K562 (cell line): ENCODE data around the gene GRM2. TPM values are rescaled to one million over a fixed set of nuclear protein-coding genes. Genes with fewer than 3 reads are reported as not detected.

ENCODE experiments used
- LCOR ChIP-seq: sonication (generic); formaldehyde crosslinking; IDR thresholded peaks from 2 replicates; pipeline ENCODE4 v1.8.0; 2022; ENCODE audit warnings: mild to moderate bottlenecking, missing genetic modification reagents
- MEF2D ChIP-seq: conservative IDR thresholded peaks from 2 replicates; pipeline ENCODE4 v1.6.1; 2016; ENCODE audit warnings: low read depth, missing genetic modification characterization, missing compliant biosample characterization
- MTA1 ChIP-seq: fragments of 450-650 bp; IDR thresholded peaks from 2 replicates; pipeline ENCODE4 v1.6.1; 2017; ENCODE audit warnings: borderline replicate concordance
- SMARCB1 ChIP-seq: IDR thresholded peaks from 2 replicates; pipeline ENCODE4 v1.6.1; 2011; ENCODE audit warnings: improper control_type of control experiment, low read depth; ENCODE audit not compliant: insufficient read length
- SMC3 ChIP-seq: conservative IDR thresholded peaks from 2 replicates; pipeline ENCODE4 v1.6.1; 2011; ENCODE audit warnings: low read depth, low read length, improper control_type of control experiment; ENCODE audit not compliant: insufficient read depth
- SUPT5H ChIP-seq: fragments of 450-650 bp; IDR thresholded peaks from 2 replicates; pipeline ENCODE4 v1.6.1; 2016
- THAP12 ChIP-seq: fragments of 250-450 bp; sonication (Bioruptor Pico); IDR thresholded peaks from 2 replicates; pipeline ENCODE4 v1.9.0; 2021; ENCODE audit warnings: mild to moderate bottlenecking, inconsistent platforms
- YY1 ChIP-seq, 3 experiments: IDR thresholded peaks; 2 replicates each; pipeline ENCODE4 v1.6.1; 2011; ENCODE audit warnings: low read length in 2 of 3, mild to moderate bottlenecking in 2 of 3, moderate library complexity in 2 of 3, borderline replicate concordance in 1 of 3, control low read depth in 1 of 3, low read depth in 1 of 3; ENCODE audit not compliant: insufficient read depth in 3 of 3, insufficient replicate concordance in 2 of 3, control insufficient read depth in 1 of 3, insufficient read length in 1 of 3; ENCODE audit errors: extremely low read depth in 1 of 3
- ZNF239 ChIP-seq: fragments of 250-450 bp; sonication (Bioruptor Pico); IDR thresholded peaks from 2 replicates; pipeline ENCODE4 v1.4.0; 2020; ENCODE audit warnings: mild to moderate bottlenecking
- ZNF707 ChIP-seq: fragments of 250-450 bp; sonication (Bioruptor Pico); conservative IDR thresholded peaks from 2 replicates; pipeline ENCODE4 v1.8.0; 2022; ENCODE audit warnings: inconsistent platforms, mild to moderate bottlenecking, moderate library complexity
- polyA plus RNA-seq, 8 experiments: library from polyadenylated mRNA; depleted of rRNA in 4 of 8; stranded (reverse) in 5 of 8; unstranded in 3 of 8; fragments of >200 nt; fragmentation: Nextera tagmentation in 2 of 8; fragmentation: Illumina TruSeq in 1 of 8; extraction: Ambion mirVana in 2 of 8; extraction: Trizol in 1 of 8; gene quantifications; 2 replicates each; pipeline versions ENCODE4 v1.2.1 to v1.2.3, GENCODE V29; 2011 to 2014; ENCODE audit warnings: inconsistent platforms in 1 of 8, missing spikeins in 1 of 8
- total RNA-seq, 7 experiments: library from RNA; depleted of rRNA in 6 of 7; stranded (reverse); fragments of >200 nt in 6 of 7; fragmentation: Illumina TruSeq in 2 of 7; extraction: Trizol in 2 of 7; gene quantifications; 2 replicates each; pipeline versions ENCODE4 v1.2.1 to v1.2.3, GENCODE V29; 2011 to 2021; ENCODE audit warnings: low replicate concordance in 1 of 7
- TF ChIP-seq, protein P1 (sequence below): fragments of 450-650 bp; IDR thresholded peaks from 2 replicates; pipeline ENCODE4 v1.6.1; 2017; ENCODE audit warnings: antibody characterized with exemption

The GRM2 gene
- total and polyA plus RNA-seq, 9 of the 15 experiments (the other 6 are each of a cell fraction or from before 2014, with no cell fraction given) = not detected

DNA sequence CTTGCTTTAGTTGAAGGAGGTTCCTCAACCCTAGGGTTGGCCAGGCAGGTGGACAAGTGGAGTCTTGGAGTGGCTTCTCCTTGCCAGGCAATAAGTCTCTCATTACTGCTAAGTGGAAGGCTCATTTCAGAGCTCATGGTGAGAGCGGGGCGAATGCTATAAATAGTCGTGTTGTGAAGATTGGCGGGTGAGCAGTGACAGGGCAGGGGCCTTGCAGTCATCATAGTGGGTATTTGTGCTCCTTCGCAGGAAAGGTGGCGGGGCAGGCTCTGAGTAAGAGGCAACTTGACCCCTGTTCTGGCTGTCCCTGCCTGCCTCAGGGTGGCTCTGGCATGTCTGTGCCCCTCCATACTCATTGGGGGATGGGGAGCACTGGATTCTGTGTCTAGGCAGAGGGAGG, 8.7 kb upstream of the GRM2 start (continued):
- TF ChIP-seq THAP12 = no peak
- TF ChIP-seq SMC3 = no peak
- TF ChIP-seq ZNF707 (CRISPR knock-in tag) = no peak
- TF ChIP-seq SUPT5H = no peak
- TF ChIP-seq SMARCB1 = no peak
- no peak for TF ChIP-seq MEF2D (tag)
- TF ChIP-seq, protein P1, sequence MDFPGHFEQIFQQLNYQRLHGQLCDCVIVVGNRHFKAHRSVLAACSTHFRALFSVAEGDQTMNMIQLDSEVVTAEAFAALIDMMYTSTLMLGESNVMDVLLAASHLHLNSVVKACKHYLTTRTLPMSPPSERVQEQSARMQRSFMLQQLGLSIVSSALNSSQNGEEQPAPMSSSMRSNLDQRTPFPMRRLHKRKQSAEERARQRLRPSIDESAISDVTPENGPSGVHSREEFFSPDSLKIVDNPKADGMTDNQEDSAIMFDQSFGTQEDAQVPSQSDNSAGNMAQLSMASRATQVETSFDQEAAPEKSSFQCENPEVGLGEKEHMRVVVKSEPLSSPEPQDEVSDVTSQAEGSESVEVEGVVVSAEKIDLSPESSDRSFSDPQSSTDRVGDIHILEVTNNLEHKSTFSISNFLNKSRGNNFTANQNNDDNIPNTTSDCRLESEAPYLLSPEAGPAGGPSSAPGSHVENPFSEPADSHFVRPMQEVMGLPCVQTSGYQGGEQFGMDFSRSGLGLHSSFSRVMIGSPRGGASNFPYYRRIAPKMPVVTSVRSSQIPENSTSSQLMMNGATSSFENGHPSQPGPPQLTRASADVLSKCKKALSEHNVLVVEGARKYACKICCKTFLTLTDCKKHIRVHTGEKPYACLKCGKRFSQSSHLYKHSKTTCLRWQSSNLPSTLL = no peak
- no peak for TF ChIP-seq ZNF239
- no peak for TF ChIP-seq LCOR (CRISPR knock-in tag)
- no peak for TF ChIP-seq YY1 (IDR thresholded peaks at IDR 0.05; ENCODE audit: borderline replicate concordance in 1 of 3, control insufficient read depth in 1 of 3, extremely low read depth in 1 of 3, insufficient read depth in 3 of 3, insufficient read length in 1 of 3, insufficient replicate concordance in 2 of 3, low read depth in 1 of 3, low read length in 2 of 3)
- TF ChIP-seq MTA1 = no peak
